ENCODE results near the gene TMEM219. TPM values are rescaled to one million over a fixed set of nuclear protein-coding genes. Genes with fewer than 3 reads are reported as not detected.

The TMEM219 gene
- total and polyA plus RNA-seq, 2 donors from 2014 or later: 127 to 288 TPM

DNA sequence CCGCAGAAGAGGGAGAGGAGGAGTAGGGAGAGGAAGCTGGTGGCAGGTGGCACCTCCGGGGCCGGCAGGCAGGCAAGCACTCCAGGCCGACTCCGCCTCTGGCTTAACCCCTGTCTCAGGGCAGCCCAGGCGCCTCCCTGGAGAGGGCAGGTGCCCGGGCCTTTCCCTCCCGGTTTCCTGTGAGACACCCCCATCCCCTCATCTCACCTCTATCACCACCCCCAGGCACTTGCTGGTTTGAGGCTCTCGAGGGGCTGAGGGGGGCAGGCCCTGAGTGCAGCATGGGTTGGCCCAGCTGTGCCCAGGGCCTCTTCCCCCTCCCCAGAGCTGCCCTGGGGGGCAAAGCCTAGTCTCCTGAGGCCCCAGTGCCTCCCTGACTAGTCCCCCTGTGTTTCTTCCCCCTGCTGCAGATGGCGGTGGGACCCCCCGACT is 42.9 kb downstream of the TMEM219 start:
- Histone ChIP-seq H3K4me1 (ENCODE audit: control insufficient read depth in 2 of 3, insufficient read depth in 2 of 3, low read depth in 1 of 3, low read length in 3 of 3) (no peaks in the 10 kb centered on the region), H3K9ac (ENCODE audit: low read length in 3 of 3) (no peak overlapping the region), H3K4me3 (ENCODE audit: low read length in 3 of 3) (no peak overlapping the region), H3K9me3 (ENCODE audit: control insufficient read depth in 2 of 3, insufficient read depth in 1 of 3, low read length in 3 of 3) (no peaks in the 10 kb centered on the region), H3K27me3 (ENCODE audit: control insufficient read depth, insufficient read depth, low read length) (no peaks in the 10 kb centered on the region), H3K27ac (ENCODE audit: low read depth in 2 of 2, low read length in 2 of 2) (no peak overlapping the region), H3K36me3 (ENCODE audit: control insufficient read depth in 2 of 3, insufficient read depth in 3 of 3, low read length in 3 of 3) (peaks cover 0 to 3% (median 0%) of the 10 kb centered on the region in 3 donors)
- intact Hi-C loops (cut with DNase I): no loop called here
- TF ChIP-seq, protein P1, sequence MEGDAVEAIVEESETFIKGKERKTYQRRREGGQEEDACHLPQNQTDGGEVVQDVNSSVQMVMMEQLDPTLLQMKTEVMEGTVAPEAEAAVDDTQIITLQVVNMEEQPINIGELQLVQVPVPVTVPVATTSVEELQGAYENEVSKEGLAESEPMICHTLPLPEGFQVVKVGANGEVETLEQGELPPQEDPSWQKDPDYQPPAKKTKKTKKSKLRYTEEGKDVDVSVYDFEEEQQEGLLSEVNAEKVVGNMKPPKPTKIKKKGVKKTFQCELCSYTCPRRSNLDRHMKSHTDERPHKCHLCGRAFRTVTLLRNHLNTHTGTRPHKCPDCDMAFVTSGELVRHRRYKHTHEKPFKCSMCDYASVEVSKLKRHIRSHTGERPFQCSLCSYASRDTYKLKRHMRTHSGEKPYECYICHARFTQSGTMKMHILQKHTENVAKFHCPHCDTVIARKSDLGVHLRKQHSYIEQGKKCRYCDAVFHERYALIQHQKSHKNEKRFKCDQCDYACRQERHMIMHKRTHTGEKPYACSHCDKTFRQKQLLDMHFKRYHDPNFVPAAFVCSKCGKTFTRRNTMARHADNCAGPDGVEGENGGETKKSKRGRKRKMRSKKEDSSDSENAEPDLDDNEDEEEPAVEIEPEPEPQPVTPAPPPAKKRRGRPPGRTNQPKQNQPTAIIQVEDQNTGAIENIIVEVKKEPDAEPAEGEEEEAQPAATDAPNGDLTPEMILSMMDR (IDR thresholded peaks at IDR 0.05; ENCODE audit: borderline replicate concordance, extremely low read depth, insufficient read depth): no peak
- FAIRE-seq: no peak
- DNase-seq: peak in 1 of 5 donors; percentile 75

DNA sequence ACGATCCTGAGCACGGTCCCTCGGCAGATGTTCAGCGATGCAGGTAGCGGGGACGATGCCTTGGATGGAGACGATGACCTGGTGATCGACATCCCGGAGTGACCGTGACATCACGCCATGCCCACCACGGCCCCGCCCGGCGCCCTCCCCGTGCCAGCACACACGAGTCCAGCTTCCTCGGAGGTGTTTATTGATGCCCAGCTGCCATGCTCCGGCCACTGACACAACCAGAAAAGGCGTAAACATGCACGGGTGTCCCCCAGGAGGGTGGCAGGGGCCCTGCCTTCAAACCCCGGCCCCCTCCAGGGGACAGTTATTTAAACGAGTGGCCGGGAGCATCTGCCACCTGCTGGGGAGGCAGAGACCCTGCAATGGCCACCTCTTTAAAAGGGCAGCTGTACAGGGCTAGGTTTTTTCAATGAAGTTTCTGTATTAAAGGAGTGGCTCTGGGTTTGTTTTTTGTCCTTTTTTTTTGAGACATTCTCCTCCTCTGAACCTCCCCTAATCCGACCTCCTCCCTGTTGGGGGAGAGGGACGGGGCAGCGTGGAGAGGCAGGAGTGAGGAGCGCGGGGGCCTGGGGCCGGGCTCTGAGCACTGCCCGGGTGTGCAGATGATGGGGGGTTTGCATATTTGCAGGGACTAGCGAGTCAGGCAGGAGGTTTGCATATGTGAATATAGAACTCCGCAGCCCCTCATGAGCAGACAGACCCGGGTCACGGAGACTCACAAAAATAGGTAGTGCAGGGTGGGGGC is 43.6 kb downstream of the TMEM219 start:
- no peak for FAIRE-seq
- H3K4me1 ChIP-seq (ENCODE audit: control insufficient read depth in 2 of 3, insufficient read depth in 2 of 3, low read depth in 1 of 3, low read length in 3 of 3): peaks cover 0 to 1% (median 0%) of the 10 kb centered on the region in 3 donors
- intact Hi-C loops (cut with DNase I): no loop called here

DNA sequence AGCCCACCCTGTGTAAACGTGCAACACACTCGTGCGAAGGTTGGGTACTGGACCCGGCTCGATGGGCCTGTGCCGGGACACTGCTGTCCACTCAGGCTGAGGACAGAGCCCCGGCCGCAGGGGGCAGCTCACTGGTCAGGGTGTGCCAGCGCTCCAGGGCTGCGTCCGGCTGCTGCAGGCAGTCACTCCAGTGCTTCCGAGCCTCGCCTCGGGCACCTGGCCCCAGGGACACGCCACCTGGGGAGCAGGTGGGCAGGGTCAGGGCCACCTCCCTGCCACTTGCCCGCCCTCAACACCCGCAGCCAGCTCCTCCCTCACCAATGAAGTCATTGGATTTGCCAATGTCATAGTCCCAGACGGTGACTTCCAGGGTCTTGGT is 44.2 kb downstream of the TMEM219 start:
- no peak for FAIRE-seq
- TF ChIP-seq, protein P1 (IDR thresholded peaks at IDR 0.05; ENCODE audit: borderline replicate concordance, extremely low read depth, insufficient read depth): no peak

More for the DNA sequence above, 43.6 kb downstream of the TMEM219 start:
- Histone ChIP-seq H3K27me3 (ENCODE audit: control insufficient read depth, insufficient read depth, low read length) (no peaks in the 10 kb centered on the region), H3K36me3 (ENCODE audit: control insufficient read depth in 2 of 3, insufficient read depth in 3 of 3, low read length in 3 of 3) (peaks cover 0 to 3% (median 0%) of the 10 kb centered on the region in 3 donors), H3K27ac (ENCODE audit: low read depth in 2 of 2, low read length in 2 of 2) (no peak overlapping the region), H3K9ac (ENCODE audit: low read length in 3 of 3) (no peak overlapping the region), H3K4me3 (ENCODE audit: low read length in 3 of 3) (no peak overlapping the region), H3K9me3 (ENCODE audit: control insufficient read depth in 2 of 3, insufficient read depth in 1 of 3, low read length in 3 of 3) (no peaks in the 10 kb centered on the region)
- DNase-seq: peak in 4 of 5 donors; percentile 19 to 66 (median 45)
- TF ChIP-seq, protein P1 (IDR thresholded peaks at IDR 0.05; ENCODE audit: borderline replicate concordance, extremely low read depth, insufficient read depth): peak; percentile 67

More for the DNA sequence above, 44.2 kb downstream of the TMEM219 start:
- DNase-seq: peak in 1 of 5 donors; percentile 71
- Histone ChIP-seq H3K27me3 (ENCODE audit: control insufficient read depth, insufficient read depth, low read length) (no peaks in the 10 kb centered on the region), H3K4me1 (ENCODE audit: control insufficient read depth in 2 of 3, insufficient read depth in 2 of 3, low read depth in 1 of 3, low read length in 3 of 3) (peaks cover 0 to 3% (median 0%) of the 10 kb centered on the region in 3 donors), H3K27ac (ENCODE audit: low read depth in 2 of 2, low read length in 2 of 2) (no peak overlapping the region), H3K9me3 (ENCODE audit: control insufficient read depth in 2 of 3, insufficient read depth in 1 of 3, low read length in 3 of 3) (no peaks in the 10 kb centered on the region), H3K4me3 (ENCODE audit: low read length in 3 of 3) (no peak overlapping the region), H3K9ac (ENCODE audit: low read length in 3 of 3) (no peak overlapping the region), H3K36me3 (ENCODE audit: control insufficient read depth in 2 of 3, insufficient read depth in 3 of 3, low read length in 3 of 3) (peaks cover 0 to 3% (median 0%) of the 10 kb centered on the region in 3 donors)
- intact Hi-C loops (cut with DNase I): no loop called here

Data from kidney (tissue), 14 donors.